H1 (cell line): ENCODE measurements around the gene TNFRSF18. TPM values are rescaled to one million over a fixed set of nuclear protein-coding genes. Genes with fewer than 3 reads are reported as not detected.

Experiments
- BRCA1 ChIP-seq: IDR thresholded peaks from 2 replicates; pipeline ENCODE4 v1.6.1; 2012; ENCODE audit warnings: low read depth, low read length, improper control_type of control experiment
- FOSL1 ChIP-seq: IDR thresholded peaks from 2 replicates; pipeline ENCODE4 v1.6.1; 2011; ENCODE audit warnings: mild to moderate bottlenecking, low read depth, low read length, moderate library complexity; ENCODE audit not compliant: insufficient read depth
- GABPA ChIP-seq: IDR thresholded peaks from 2 replicates; pipeline ENCODE4 v1.6.1; 2011; ENCODE audit warnings: mild to moderate bottlenecking, low read length, moderate library complexity, borderline replicate concordance; ENCODE audit not compliant: insufficient read depth
- NRF1 ChIP-seq: IDR thresholded peaks from 2 replicates; pipeline ENCODE4 v1.6.1; 2011; ENCODE audit warnings: mild to moderate bottlenecking, low read depth, low read length, improper control_type of control experiment
- POLR2A ChIP-seq, 2 experiments: IDR thresholded peaks; 1 replicate in 1 of 2; 2 replicates in 1 of 2; pipeline ENCODE4 v1.6.1; 2011; ENCODE audit warnings: low read depth in 2 of 2, low read length in 2 of 2, mild to moderate bottlenecking in 2 of 2; ENCODE audit errors: control extremely low read depth in 1 of 2
- TAF7 ChIP-seq: optimal IDR thresholded peaks from 2 replicates; pipeline ENCODE3; 2011; ENCODE audit warnings: low read depth, mild to moderate bottlenecking, inconsistent platforms, low read length, moderate library complexity, borderline replicate concordance
- TBP ChIP-seq: IDR thresholded peaks from 2 replicates; pipeline ENCODE4 v1.6.1; 2011; ENCODE audit warnings: low read depth, low read length, improper control_type of control experiment
- polyA plus RNA-seq, 7 experiments: library from polyadenylated mRNA; depleted of rRNA in 3 of 7; stranded (reverse) in 5 of 7; unstranded in 2 of 7; fragments of >200 nt in 5 of 7; fragments of 200-250 nt in 2 of 7; gene quantifications; 1 replicate in 5 of 7; 2 replicates in 1 of 7; 4 replicates in 1 of 7; pipeline versions ENCODE4 v1.2.1 to v1.2.3, GENCODE V29; 2011 to 2013; ENCODE audit warnings: missing spikeins in 2 of 7, mixed read lengths in 2 of 7
- total RNA-seq: library from RNA; stranded (reverse); fragmentation: NEBNext Ultra II Directional; extraction: Animal tissue kit (Norgen Biotek cat#: 25700); gene quantifications from 2 replicates; pipeline ENCODE4 v1.2.1, GENCODE V29; 2021

TNFRSF18 gene
- total and polyA plus RNA-seq, 2 of the 8 experiments (the other 6 are each of a cell fraction or from before 2014, with no cell fraction given) = 1.5 to 2.5 TPM

DNA sequence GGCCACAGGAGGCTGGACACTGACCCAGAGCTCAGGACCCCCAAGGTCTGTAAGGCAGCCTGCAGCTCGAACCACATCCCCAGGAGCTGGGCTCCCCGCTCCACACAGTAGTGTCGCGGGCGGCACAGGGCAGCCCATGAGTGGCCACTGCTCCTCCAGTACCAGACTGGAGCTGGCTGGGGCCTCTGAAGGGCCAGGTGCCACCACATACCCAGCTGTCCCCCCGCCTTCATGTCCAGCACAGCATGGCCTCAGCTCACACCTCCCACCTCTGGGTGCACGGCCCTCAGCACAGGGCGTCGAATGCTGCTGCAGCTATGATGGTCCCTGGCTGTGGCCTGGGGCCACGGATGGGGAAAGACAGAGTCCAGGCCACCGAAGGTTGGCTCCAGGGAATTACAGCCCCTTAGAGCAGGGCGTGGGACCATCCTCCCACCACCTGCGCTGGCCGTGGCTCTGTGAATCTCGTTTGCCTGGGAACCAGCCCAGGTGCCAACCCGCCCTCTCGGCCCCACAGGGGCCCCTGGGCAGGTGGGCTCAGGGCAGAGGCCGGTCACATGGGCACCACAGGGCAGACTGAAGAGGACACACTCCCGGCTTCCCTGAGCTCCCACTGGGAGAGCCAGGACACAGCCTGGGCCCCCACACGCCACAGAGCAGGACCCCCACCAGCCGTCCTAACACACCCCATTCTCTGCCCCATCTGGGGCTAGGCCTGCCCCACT, 9.7 kb upstream of the TNFRSF18 start (continued):
- no peak for TF ChIP-seq GABPA
- no peak for TF ChIP-seq POLR2A (IDR thresholded peaks at IDR 0.05; ENCODE audit: control extremely low read depth in 1 of 2, low read depth in 2 of 2, low read length in 2 of 2)
- TF ChIP-seq TBP = no peak
- no peak for TF ChIP-seq BRCA1
- no peak for TF ChIP-seq FOSL1
- TF ChIP-seq NRF1 = no peak
- TF ChIP-seq TAF7 = no peak
